DOHH2 (cell line): Measurements from ENCODE around the gene DPYD.

Source experiments
- EZH2phosphoT487 ChIP-seq: fragments of 200-600 bp; sonication (generic); IDR thresholded peaks from 2 replicates; pipeline ENCODE4 v1.6.1; 2017; ENCODE audit warnings: borderline replicate concordance, mild to moderate bottlenecking, antibody characterized with exemption, low read length, moderate library complexity, mixed read lengths
- TF ChIP-seq, protein P1 (sequence below): fragments of 200-600 bp; sonication (generic); IDR thresholded peaks from one replicate; pipeline ENCODE4 v1.5.1; 2014; ENCODE audit warnings: antibody characterized with exemption, mild to moderate bottlenecking, low read depth, low read length; ENCODE audit not compliant: poor library complexity, severe bottlenecking

DNA sequence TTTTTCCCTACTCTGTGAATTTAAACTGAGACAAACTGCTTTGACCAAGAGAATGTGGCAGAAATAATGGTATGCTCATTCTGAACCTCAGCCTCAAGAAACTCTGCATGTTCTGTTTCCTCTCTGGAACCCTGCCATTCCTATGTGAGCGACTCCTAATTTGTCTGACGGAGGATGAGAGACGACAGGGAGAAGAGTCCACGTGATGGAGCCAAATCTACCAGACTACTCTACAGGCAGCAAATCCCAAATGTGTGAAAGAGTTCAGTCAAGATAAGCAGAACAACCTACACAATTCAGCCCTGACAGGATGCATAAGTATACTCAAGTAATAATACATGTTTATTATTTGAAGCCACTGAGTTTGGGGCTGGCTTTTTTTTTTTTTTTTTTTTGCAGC lies 153.5 kb downstream of the DPYD start:
- TF ChIP-seq, protein P1, sequence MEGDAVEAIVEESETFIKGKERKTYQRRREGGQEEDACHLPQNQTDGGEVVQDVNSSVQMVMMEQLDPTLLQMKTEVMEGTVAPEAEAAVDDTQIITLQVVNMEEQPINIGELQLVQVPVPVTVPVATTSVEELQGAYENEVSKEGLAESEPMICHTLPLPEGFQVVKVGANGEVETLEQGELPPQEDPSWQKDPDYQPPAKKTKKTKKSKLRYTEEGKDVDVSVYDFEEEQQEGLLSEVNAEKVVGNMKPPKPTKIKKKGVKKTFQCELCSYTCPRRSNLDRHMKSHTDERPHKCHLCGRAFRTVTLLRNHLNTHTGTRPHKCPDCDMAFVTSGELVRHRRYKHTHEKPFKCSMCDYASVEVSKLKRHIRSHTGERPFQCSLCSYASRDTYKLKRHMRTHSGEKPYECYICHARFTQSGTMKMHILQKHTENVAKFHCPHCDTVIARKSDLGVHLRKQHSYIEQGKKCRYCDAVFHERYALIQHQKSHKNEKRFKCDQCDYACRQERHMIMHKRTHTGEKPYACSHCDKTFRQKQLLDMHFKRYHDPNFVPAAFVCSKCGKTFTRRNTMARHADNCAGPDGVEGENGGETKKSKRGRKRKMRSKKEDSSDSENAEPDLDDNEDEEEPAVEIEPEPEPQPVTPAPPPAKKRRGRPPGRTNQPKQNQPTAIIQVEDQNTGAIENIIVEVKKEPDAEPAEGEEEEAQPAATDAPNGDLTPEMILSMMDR, result no peak
- TF ChIP-seq EZH2phosphoT487, result no peak
